Pancreas (tissue), 10 donors: Measurements from ENCODE around the gene FHOD3. TPM values are rescaled to one million over a fixed set of nuclear protein-coding genes. Genes with fewer than 3 reads are reported as not detected.
A peak's percentile ranks its signal among the peaks of the same experiment; 100 is the strongest.

Source experiments
- ATAC-seq, 4 donors: fragments of 200-7000 bp; cut with Tn5 transposase; one replicate each; pipeline versions ENCODE4 v1.8.0 to v1.9.1; 2020; ENCODE audit warnings: mild to moderate bottlenecking in 4 of 4, moderate library complexity in 4 of 4
- DNase-seq, 6 donors: peaks; one replicate each; pipeline ENCODE4 v3.0.0-alpha.2; 2020
- FAIRE-seq: peaks from 2 replicates; lab custom pipeline; 2012; peaks lifted over from hg19 to GRCh38; lab: Jason Lieb, UNC
- H3K27ac ChIP-seq, 4 donors: fragments of 200-600 bp; sonication (generic); 1 replicate in 3 of 4; 2 replicates in 1 of 4; pipeline versions ENCODE4 v1.5.0 to v1.8.0; 2020
- H3K27me3 ChIP-seq, 4 donors: fragments of 200-600 bp; one replicate each; pipeline ENCODE4 v1.8.0; 2021
- H3K36me3 ChIP-seq, 3 donors: fragments of 200-600 bp; sonication (generic) in 1 of 3; one replicate each; pipeline versions ENCODE4 v1.5.0 to v1.8.0; 2020 to 2021
- H3K4me1 ChIP-seq, 3 donors: fragments of 200-600 bp; one replicate each; pipeline ENCODE4 v1.8.0; 2021
- H3K4me3 ChIP-seq, 4 donors: fragments of 200-600 bp; sonication (generic) in 2 of 4; one replicate each; pipeline versions ENCODE4 v1.5.0 to v1.8.0; 2020 to 2021
- H3K9me3 ChIP-seq, 4 donors: fragments of 200-600 bp; one replicate each; pipeline ENCODE4 v1.8.0; 2021
- CTCF ChIP-seq, 4 donors: fragments of 200-600 bp; sonication (generic) in 3 of 4; IDR thresholded peaks; one replicate each; pipeline versions ENCODE4 v1.5.0 to v1.8.0; 2021; ENCODE audit warnings: antibody characterized with exemption in 4 of 4
- WGBS, 2 donors: extraction: QIAGEN DNeasy Blood & Tissue Kit; methylation state at CpG; one replicate each; pipeline ENCODE4 v1.1.7; 2013; 5-methylcytosine and 5-hydroxymethylcytosine counted together
- intact Hi-C, 3 donors: fragments of 100-400 bp; cut with DNase I; formaldehyde crosslinking; loops; one replicate each; pipeline versions ENCODE4 v1.11.1 to v1.14.2; 2022
- polyA plus RNA-seq, 2 donors: library from polyadenylated mRNA; stranded (reverse); fragments of 200-250 nt; gene quantifications; one replicate each; pipeline ENCODE4 v1.2.3, GENCODE V29; 2013
- total RNA-seq, 6 donors: library from RNA; stranded (reverse); fragmentation: NEBNext Ultra II Directional in 4 of 6; extraction: Animal tissue kit (Norgen Biotek cat#: 25700) in 4 of 6; gene quantifications; one replicate each; pipeline versions ENCODE4 v1.2.1 to v1.2.4, GENCODE V29; 2021 to 2023
- donor health status: healthy with polysubstance abuse.
- donor health status: DM: no; HTN: no; CAD: no; lungs with moderate emphysema.
- donor health status: DM: no; HTN: no; CAD: no.
- donor health status: control.
- donor health status: control.
- donor health status: Bipolar disorder and iron deficiency.
- donor health status: DM: yes; HTN: yes; CAD: no.
- donor health status: DM: no; HTN: no; CAD: no.
- donor health status: DM: no; HTN: no; CAD: no.
- donor health status: DM: yes; HTN: yes; CAD: no.

Gene FHOD3
- total and polyA plus RNA-seq, 8 donors: 0.25 to 4.3 (median 1.2) TPM

DNA sequence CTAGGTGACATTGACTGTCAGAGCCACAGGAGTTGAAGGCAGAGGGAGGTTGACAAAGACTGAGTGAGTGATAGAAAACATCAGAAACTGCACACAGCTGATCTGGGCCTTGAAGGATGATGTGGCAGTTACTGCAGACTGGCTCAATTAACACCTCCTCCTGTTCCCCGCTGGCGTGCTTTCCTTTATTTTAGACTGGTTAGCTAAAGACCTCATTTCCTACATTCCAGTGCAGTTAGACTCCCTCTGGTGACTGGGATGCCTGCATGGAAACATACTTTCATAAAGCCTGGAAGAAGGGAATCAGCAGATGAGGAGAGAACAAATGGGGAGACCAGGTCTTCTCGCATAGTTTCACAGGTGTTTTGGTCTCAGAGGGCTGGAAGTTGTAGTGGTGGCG lies 524.2 kb downstream of the FHOD3 start:
- peaks cover 0 to 20% (median 16%) of the 10 kb centered on the region in 3 donors for H3K4me1 ChIP-seq
- intact Hi-C loops: no loop called here
- H3K9me3 ChIP-seq: no peaks in the 10 kb centered on the region
- TF ChIP-seq CTCF (IDR thresholded peaks at IDR 0.05): no peak
- no peak for ATAC-seq
- no peak overlapping the region for H3K27ac ChIP-seq
- H3K27me3 ChIP-seq: no peaks in the 10 kb centered on the region
- H3K36me3 ChIP-seq: no peaks in the 10 kb centered on the region
- no peak overlapping the region for H3K4me3 ChIP-seq
- 97 to 98% methylated on average over 4 of the region's 4 CpGs for WGBS, 2 donors
- no peak for FAIRE-seq
- no peak for DNase-seq

- H3K9me3 ChIP-seq: no peaks in the 10 kb centered on the region
- intact Hi-C loops: no loop called here
- DNase-seq (no peak), ATAC-seq (no peak), FAIRE-seq (no peak)
- H3K4me1 ChIP-seq: peaks cover 0 to 6% (median 6%) of the 10 kb centered on the region in 3 donors
- no peak overlapping the region for H3K27ac ChIP-seq
- H3K4me3 ChIP-seq: no peak overlapping the region
- H3K27me3 ChIP-seq: no peaks in the 10 kb centered on the region
- no peaks in the 10 kb centered on the region for H3K36me3 ChIP-seq
- no peak for TF ChIP-seq CTCF (IDR thresholded peaks at IDR 0.05)
Observed at GRCh38 chr18:36825526-36825925, 528.0 kb downstream of the FHOD3 start.

- intact Hi-C loops: no loop called here
- WGBS, 2 donors: 96 to 100% methylated on average over 3 of the region's 3 CpGs
Observed at GRCh38 chr18:36826556-36826955, 529.0 kb downstream of the FHOD3 start.

GRCh38 chr18:36828157-36828629 lies 530.7 kb downstream of the FHOD3 start:
- ATAC-seq (peak; percentile 13 to 36 (median 24)), FAIRE-seq (no peak), DNase-seq (peak in 2 of 6 donors; percentile 25 to 41)
- no peaks in the 10 kb centered on the region for H3K9me3 ChIP-seq
- peaks cover 0 to 6% (median 6%) of the 10 kb centered on the region in 3 donors for H3K4me1 ChIP-seq
- TF ChIP-seq CTCF (IDR thresholded peaks at IDR 0.05): no peak
- H3K27ac ChIP-seq: peak overlapping the region; percentile 76 to 84 (median 80)
- H3K27me3 ChIP-seq: no peaks in the 10 kb centered on the region
- intact Hi-C loops: no loop called here
- WGBS, 2 donors: 1% methylated on average over 18 of the region's 18 CpGs
- H3K36me3 ChIP-seq: no peaks in the 10 kb centered on the region
- H3K4me3 ChIP-seq: peak overlapping the region; percentile 66 to 83 (median 74)

More at GRCh38 chr18:36826556-36826955, 529.0 kb downstream of the FHOD3 start:
- Histone ChIP-seq H3K4me3 (no peak overlapping the region), H3K27ac (no peak overlapping the region), H3K27me3 (no peaks in the 10 kb centered on the region), H3K4me1 (peaks cover 0 to 6% (median 6%) of the 10 kb centered on the region in 3 donors), H3K36me3 (no peaks in the 10 kb centered on the region), H3K9me3 (no peaks in the 10 kb centered on the region)
- no peak for DNase-seq
- no peak for TF ChIP-seq CTCF (IDR thresholded peaks at IDR 0.05)
- ATAC-seq: no peak
- FAIRE-seq: no peak

GRCh38 chr18:36828630-36829361 lies 531.3 kb downstream of the FHOD3 start, which contains the start of the genes KIAA1328 and TPGS2:
TSS of gene KIAA1328 (plus strand) at chr18:36829127. CDS start at chr18:36829139, 12 bp downstream.
TSS of gene TPGS2 (minus strand) at chr18:36829002. CDS start at chr18:36828767, 235 bp downstream.
- intact Hi-C loops: no loop called here
- peaks cover 0 to 6% (median 6%) of the 10 kb centered on the region in 3 donors for H3K4me1 ChIP-seq
- DNase-seq: peak; percentile 78 to 92 (median 84)
- peak; percentile 92 to 96 (median 95) for ATAC-seq
- peak within 1 kb of the TSS; percentile 76 to 84 (median 80) for H3K27ac ChIP-seq
- H3K36me3 ChIP-seq: no peaks in the 10 kb centered on the region
- FAIRE-seq: no peak
- TF ChIP-seq CTCF (IDR thresholded peaks at IDR 0.05): peak in 1 of 4 donors; percentile 25
- no peaks in the 10 kb centered on the region for H3K9me3 ChIP-seq
- 0% methylated on average over 65 to 83 of the region's 83 CpGs for WGBS, 2 donors
- H3K27me3 ChIP-seq: no peaks in the 10 kb centered on the region
- peak within 1 kb of the TSS; percentile 66 to 83 (median 74) for H3K4me3 ChIP-seq
